ENCODE results near the gene ELP5.
"Not testable (repeated sequence)": the region's sequence is repeated elsewhere in the genome, so short reads cannot be mapped to it uniquely, and the experiment has no call there.

ELP5 gene

DNA sequence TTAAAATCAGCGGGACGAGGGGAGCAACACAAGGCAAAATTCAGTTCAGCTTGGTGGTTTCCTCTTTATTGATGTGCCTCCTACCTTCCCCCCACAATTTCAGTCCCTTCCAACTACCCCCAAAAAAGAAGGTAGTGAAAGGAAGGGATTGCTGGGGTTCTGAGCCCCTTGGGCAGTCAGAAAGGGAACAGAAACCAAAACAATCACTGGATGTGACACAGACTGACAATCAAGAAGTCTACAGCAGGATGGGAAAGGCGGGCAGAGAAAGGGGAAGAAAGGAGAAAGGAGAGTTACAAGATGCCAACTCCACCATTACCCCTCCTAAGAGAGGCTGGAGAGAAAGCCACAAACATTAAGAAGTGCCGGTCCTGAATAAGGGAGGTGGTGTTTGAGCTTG, 11.6 kb upstream of the ELP5 start:
- H3K4me3 ChIP-seq (ENCODE audit: low read length): peak overlapping the region; percentile 86
- no peak overlapping the region for H3K9ac ChIP-seq (ENCODE audit: low read length)
- H3K27ac ChIP-seq (ENCODE audit: low read length): no peak overlapping the region
- H3K9me3 ChIP-seq (ENCODE audit: control insufficient read depth, low read depth, low read length): no peaks in the 10 kb centered on the region
- peaks cover 36% of the 10 kb centered on the region for H3K36me3 ChIP-seq (ENCODE audit: control insufficient read depth, low read depth, low read length)
- no peaks in the 10 kb centered on the region for H3K27me3 ChIP-seq (ENCODE audit: control insufficient read depth, insufficient read depth, low read length)
- H3K4me1 ChIP-seq (ENCODE audit: control insufficient read depth, low read depth, low read length): peaks cover 12% of the 10 kb centered on the region

DNA sequence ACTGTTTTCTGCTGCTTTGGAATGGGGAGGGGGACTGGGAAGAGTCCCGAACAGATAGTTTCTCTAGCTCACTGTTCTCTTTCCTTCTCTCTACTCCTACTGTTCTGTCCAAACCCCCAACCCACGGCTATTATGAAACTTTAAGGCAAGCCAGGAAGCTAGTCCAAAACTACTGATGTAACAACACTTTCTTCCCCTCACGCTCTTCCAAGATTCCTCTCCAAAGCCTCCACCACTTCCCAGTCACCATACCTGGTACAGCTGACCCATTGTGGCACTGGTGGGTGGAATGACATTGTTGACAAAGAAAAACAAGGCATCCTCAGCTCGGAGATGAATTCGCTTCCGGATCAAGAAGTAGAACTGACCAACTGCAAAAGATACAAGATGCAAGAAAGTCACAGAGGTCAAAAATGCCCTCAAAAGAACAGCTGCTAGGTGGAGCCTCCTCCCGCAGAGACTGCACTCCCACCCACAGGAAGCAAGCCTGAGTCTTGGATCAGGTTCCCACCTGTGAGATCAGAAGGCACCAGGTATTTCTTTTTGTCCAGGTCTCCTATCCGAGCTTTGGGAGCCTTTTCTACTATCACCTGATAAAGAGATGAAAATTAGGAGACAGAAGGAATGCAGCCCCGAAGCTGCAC, 10.8 kb upstream of the ELP5 start:
- peak overlapping the region; percentile 3 for H3K27ac ChIP-seq (ENCODE audit: low read length)
- H3K27me3 ChIP-seq (ENCODE audit: control insufficient read depth, insufficient read depth, low read length): no peaks in the 10 kb centered on the region
- peaks cover 34% of the 10 kb centered on the region for H3K36me3 ChIP-seq (ENCODE audit: control insufficient read depth, low read depth, low read length)
- peak overlapping the region; percentile 71 for H3K9ac ChIP-seq (ENCODE audit: low read length)
- H3K4me1 ChIP-seq (ENCODE audit: control insufficient read depth, low read depth, low read length): peaks cover 12% of the 10 kb centered on the region
- H3K9me3 ChIP-seq (ENCODE audit: control insufficient read depth, low read depth, low read length): no peaks in the 10 kb centered on the region
- peak overlapping the region; percentile 86 for H3K4me3 ChIP-seq (ENCODE audit: low read length)

- peaks cover 31% of the 10 kb centered on the region for H3K36me3 ChIP-seq (ENCODE audit: control insufficient read depth, low read depth, low read length)
Measured at GRCh38 chr17:7241783-7242716, 10.0 kb upstream of the ELP5 start, which contains the start of gene GABARAP. GABARAP (minus strand) TSS chr17:7242449; CDS start chr17:7242330, 119 bp downstream.

GRCh38 chr17:7242717-7243452, 9.1 kb upstream of the ELP5 start:
- peaks cover 29% of the 10 kb centered on the region for H3K36me3 ChIP-seq (ENCODE audit: control insufficient read depth, low read depth, low read length)
- H3K9me3 ChIP-seq (ENCODE audit: control insufficient read depth, low read depth, low read length): no peaks in the 10 kb centered on the region
- H3K27me3 ChIP-seq (ENCODE audit: control insufficient read depth, insufficient read depth, low read length): no peaks in the 10 kb centered on the region
- peaks cover 7% of the 10 kb centered on the region for H3K4me1 ChIP-seq (ENCODE audit: control insufficient read depth, low read depth, low read length)
- peak overlapping the region; percentile 86 for H3K4me3 ChIP-seq (ENCODE audit: low read length)
- peak overlapping the region; percentile 71 for H3K9ac ChIP-seq (ENCODE audit: low read length)
- peak overlapping the region; percentile 83 for H3K27ac ChIP-seq (ENCODE audit: low read length)

More at GRCh38 chr17:7241783-7242716, 10.0 kb upstream of the ELP5 start, which contains the start of gene GABARAP:
- Histone ChIP-seq H3K27me3 (ENCODE audit: control insufficient read depth, insufficient read depth, low read length) (no peaks in the 10 kb centered on the region), H3K4me3 (ENCODE audit: low read length) (peak within 1 kb of the TSS; percentile 86), H3K4me1 (ENCODE audit: control insufficient read depth, low read depth, low read length) (peaks cover 12% of the 10 kb centered on the region), H3K9ac (ENCODE audit: low read length) (peak within 1 kb of the TSS; percentile 71), H3K9me3 (ENCODE audit: control insufficient read depth, low read depth, low read length) (no peaks in the 10 kb centered on the region), H3K27ac (ENCODE audit: low read length) (peak within 1 kb of the TSS; percentile 83)

DNA sequence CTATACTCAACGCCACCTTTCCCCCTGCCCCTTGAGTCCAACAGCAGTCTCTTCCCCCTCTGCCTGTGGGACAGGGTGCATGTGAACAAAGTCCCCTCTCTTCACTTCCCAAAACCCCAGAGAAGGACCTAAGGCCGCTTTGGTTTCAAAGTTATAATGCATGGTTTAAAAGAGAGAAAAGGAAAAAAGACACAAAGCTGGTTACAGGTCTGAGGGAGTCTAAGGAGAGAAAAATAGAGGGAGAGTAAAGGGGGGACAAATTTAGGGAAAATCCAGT, 8.6 kb upstream of the ELP5 start:
- H3K9me3 ChIP-seq (ENCODE audit: control insufficient read depth, low read depth, low read length): no peaks in the 10 kb centered on the region
- peak overlapping the region; percentile 71 for H3K9ac ChIP-seq (ENCODE audit: low read length)
- peaks cover 29% of the 10 kb centered on the region for H3K36me3 ChIP-seq (ENCODE audit: control insufficient read depth, low read depth, low read length)
- no peaks in the 10 kb centered on the region for H3K27me3 ChIP-seq (ENCODE audit: control insufficient read depth, insufficient read depth, low read length)
- H3K4me1 ChIP-seq (ENCODE audit: control insufficient read depth, low read depth, low read length): peaks cover 7% of the 10 kb centered on the region
- no peak overlapping the region for H3K27ac ChIP-seq (ENCODE audit: low read length)
- peak overlapping the region; percentile 86 for H3K4me3 ChIP-seq (ENCODE audit: low read length)

DNA sequence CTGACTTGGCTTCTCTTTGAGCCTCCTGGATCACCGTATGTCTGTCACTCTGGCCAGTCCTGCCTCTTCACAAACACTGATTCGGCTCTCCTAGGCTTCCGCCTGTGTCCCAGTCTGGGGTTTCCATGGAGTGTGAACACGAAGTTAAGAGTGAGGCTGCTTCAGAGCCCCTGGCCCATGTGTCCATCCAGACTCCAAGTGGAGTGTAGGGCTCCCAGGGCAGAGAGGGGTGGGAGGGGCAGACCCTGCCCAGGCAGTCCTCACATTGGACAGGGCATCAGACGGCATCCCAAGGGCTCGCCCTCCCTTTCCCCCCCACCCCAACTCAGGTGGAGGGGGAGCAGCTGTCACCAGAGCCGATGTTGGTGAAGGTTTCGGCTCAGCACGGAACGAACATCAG, 8.2 kb upstream of the ELP5 start:
- H3K27ac ChIP-seq (ENCODE audit: low read length); H3K4me3 ChIP-seq (ENCODE audit: low read length); H3K4me1 ChIP-seq (ENCODE audit: control insufficient read depth, low read depth, low read length); H3K9ac ChIP-seq (ENCODE audit: low read length); H3K9me3 ChIP-seq (ENCODE audit: control insufficient read depth, low read depth, low read length); H3K27me3 ChIP-seq (ENCODE audit: control insufficient read depth, insufficient read depth, low read length): not testable (repeated sequence)
- H3K36me3 ChIP-seq (ENCODE audit: control insufficient read depth, low read depth, low read length): peaks cover 29% of the 10 kb centered on the region

DNA sequence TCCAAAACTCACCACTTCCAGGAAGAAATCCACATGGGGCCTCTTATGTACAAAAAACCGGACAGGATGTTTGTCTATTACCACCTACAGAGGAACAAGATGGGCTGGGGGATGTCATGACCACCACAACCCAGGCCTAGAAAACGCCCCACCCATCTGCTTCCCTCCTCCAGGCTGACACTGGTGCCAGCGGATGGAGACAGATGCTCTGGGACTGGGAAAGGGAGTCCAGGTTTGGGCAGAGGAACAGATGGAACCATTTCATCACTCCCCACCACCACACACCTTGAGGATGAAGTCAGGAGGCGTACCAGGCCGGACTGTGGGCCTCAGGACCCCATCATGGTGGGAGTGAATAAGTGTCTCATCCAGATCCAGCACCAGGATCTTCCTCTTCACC, 5.2 kb upstream of the ELP5 start:
- Histone ChIP-seq H3K9me3 (ENCODE audit: control insufficient read depth, low read depth, low read length) (no peaks in the 10 kb centered on the region), H3K27me3 (ENCODE audit: control insufficient read depth, insufficient read depth, low read length) (no peaks in the 10 kb centered on the region), H3K27ac (ENCODE audit: low read length) (no peak overlapping the region), H3K36me3 (ENCODE audit: control insufficient read depth, low read depth, low read length) (peaks cover 22% of the 10 kb centered on the region), H3K9ac (ENCODE audit: low read length) (no peak overlapping the region), H3K4me1 (ENCODE audit: control insufficient read depth, low read depth, low read length) (peaks cover 7% of the 10 kb centered on the region), H3K4me3 (ENCODE audit: low read length) (no peak overlapping the region)

- H3K27me3 ChIP-seq (ENCODE audit: control insufficient read depth, insufficient read depth, low read length): no peaks in the 10 kb centered on the region
- H3K4me3 ChIP-seq (ENCODE audit: low read length): no peak overlapping the region
- no peak overlapping the region for H3K9ac ChIP-seq (ENCODE audit: low read length)
- H3K9me3 ChIP-seq (ENCODE audit: control insufficient read depth, low read depth, low read length): no peaks in the 10 kb centered on the region
- H3K36me3 ChIP-seq (ENCODE audit: control insufficient read depth, low read depth, low read length): peaks cover 22% of the 10 kb centered on the region
- peaks cover 12% of the 10 kb centered on the region for H3K4me1 ChIP-seq (ENCODE audit: control insufficient read depth, low read depth, low read length)
- H3K27ac ChIP-seq (ENCODE audit: low read length): no peak overlapping the region
Measured at GRCh38 chr17:7248796-7249195, 3.2 kb upstream of the ELP5 start.

DNA sequence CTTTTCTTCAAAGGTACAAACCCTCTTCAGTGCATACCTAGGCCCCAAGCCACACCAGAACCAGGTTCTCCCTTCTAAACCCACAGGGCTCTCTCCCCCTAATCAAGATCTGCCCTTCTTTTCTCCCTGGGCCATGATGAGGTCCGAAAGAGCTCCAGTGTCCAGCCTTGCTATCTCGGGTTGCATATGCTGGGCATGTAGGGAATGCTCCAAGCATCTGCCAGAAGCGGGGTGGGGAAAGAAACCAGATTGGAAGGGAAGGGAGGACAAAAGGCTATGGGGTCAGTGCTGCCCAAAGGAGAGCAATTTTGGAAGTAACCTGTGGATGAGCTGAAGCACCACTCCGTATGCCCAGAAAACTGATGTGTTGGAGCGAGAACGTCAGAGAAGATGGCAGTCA, 2.8 kb upstream of the ELP5 start:
- H3K27ac ChIP-seq (ENCODE audit: low read length): no peak overlapping the region
- H3K4me3 ChIP-seq (ENCODE audit: low read length): no peak overlapping the region
- H3K4me1 ChIP-seq (ENCODE audit: control insufficient read depth, low read depth, low read length): peaks cover 12% of the 10 kb centered on the region
- no peak overlapping the region for H3K9ac ChIP-seq (ENCODE audit: low read length)
- H3K36me3 ChIP-seq (ENCODE audit: control insufficient read depth, low read depth, low read length): peaks cover 22% of the 10 kb centered on the region
- no peaks in the 10 kb centered on the region for H3K27me3 ChIP-seq (ENCODE audit: control insufficient read depth, insufficient read depth, low read length)
- H3K9me3 ChIP-seq (ENCODE audit: control insufficient read depth, low read depth, low read length): no peaks in the 10 kb centered on the region

DNA sequence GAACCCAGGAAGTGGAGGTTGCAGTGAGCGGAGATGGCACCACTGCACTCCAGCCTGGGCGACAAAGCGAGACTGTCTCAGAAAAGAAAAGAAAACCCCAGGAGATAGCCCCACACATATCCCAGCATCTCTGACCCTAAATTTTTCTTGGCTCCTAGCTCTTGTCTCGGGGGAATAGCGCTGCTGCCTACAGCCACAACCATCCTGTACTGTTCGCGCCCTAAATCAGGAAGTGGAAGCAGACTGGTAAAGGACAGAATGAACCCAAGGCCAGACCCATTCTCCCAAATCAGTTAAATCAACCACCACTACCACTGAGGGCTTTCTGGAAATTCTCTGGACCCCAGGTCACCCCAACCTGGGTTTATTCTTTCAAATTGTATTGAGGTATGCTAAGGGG, 2.2 kb upstream of the ELP5 start:
- Histone ChIP-seq H3K4me3 (ENCODE audit: low read length) (peak overlapping the region; percentile 94), H3K27me3 (ENCODE audit: control insufficient read depth, insufficient read depth, low read length) (no peaks in the 10 kb centered on the region), H3K36me3 (ENCODE audit: control insufficient read depth, low read depth, low read length) (peaks cover 23% of the 10 kb centered on the region), H3K9ac (ENCODE audit: low read length) (no peak overlapping the region), H3K9me3 (ENCODE audit: control insufficient read depth, low read depth, low read length) (no peaks in the 10 kb centered on the region), H3K27ac (ENCODE audit: low read length) (no peak overlapping the region), H3K4me1 (ENCODE audit: control insufficient read depth, low read depth, low read length) (peaks cover 12% of the 10 kb centered on the region)

Data from iPS-18a (cell line).